A673 (cell line): Measurements from ENCODE around the gene RPL10A.

ENCODE experiments used
- EZH2 ChIP-seq: fragments of 200-600 bp; sonication (generic); IDR thresholded peaks from 2 replicates; pipeline ENCODE4 v1.6.1; 2017; ENCODE audit warnings: borderline replicate concordance, low read depth, mild to moderate bottlenecking, mixed read lengths, antibody characterized with exemption, low read length; ENCODE audit not compliant: poor library complexity, severe bottlenecking
- TF ChIP-seq, protein P1 (sequence below): fragments of 300-800, 200-600 bp; sonication (generic); conservative IDR thresholded peaks from 2 replicates; pipeline ENCODE4 v1.5.1; 2017; ENCODE audit warnings: low read depth, mild to moderate bottlenecking, antibody characterized with exemption, low read length, moderate library complexity, mixed read lengths

DNA sequence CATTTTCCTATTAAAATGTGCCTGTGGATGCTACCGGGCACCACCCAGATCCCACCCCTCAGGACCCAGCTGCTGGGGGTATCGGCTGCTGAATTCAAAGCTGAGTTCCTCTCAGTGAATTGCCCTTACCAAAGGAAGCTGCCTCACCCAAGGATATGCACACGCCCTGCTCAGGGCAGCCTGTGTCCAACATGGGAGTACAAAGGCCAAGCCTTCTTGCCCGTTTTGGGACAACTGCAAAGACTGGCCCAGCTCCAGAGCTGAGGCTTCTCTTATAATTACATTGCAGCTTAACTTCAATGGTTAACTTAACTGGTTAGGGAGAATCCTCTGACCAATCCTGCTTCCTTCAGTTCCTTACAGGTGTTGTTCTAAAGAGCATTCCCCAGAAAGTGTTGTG lies 35.9 kb upstream of the RPL10A start:
- TF ChIP-seq, protein P1, sequence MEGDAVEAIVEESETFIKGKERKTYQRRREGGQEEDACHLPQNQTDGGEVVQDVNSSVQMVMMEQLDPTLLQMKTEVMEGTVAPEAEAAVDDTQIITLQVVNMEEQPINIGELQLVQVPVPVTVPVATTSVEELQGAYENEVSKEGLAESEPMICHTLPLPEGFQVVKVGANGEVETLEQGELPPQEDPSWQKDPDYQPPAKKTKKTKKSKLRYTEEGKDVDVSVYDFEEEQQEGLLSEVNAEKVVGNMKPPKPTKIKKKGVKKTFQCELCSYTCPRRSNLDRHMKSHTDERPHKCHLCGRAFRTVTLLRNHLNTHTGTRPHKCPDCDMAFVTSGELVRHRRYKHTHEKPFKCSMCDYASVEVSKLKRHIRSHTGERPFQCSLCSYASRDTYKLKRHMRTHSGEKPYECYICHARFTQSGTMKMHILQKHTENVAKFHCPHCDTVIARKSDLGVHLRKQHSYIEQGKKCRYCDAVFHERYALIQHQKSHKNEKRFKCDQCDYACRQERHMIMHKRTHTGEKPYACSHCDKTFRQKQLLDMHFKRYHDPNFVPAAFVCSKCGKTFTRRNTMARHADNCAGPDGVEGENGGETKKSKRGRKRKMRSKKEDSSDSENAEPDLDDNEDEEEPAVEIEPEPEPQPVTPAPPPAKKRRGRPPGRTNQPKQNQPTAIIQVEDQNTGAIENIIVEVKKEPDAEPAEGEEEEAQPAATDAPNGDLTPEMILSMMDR: no peak
- no peak for TF ChIP-seq EZH2
